Smooth muscle cell (in vitro differentiated cells): ENCODE data around the gene OR5K3. TPM values are rescaled to one million over a fixed set of nuclear protein-coding genes. Genes with fewer than 3 reads are reported as not detected.

Source experiments
- DNase-seq: peaks from one replicate; lab custom pipeline; 2025; ENCODE audit not compliant: unreplicated experiment; lab: John Stamatoyannopoulos, UW
- H2AFZ ChIP-seq: fragments of 200-600 bp; sonication (generic); 2 replicates; pipeline ENCODE4 v1.6.0; 2016; ENCODE audit warnings: antibody characterized with exemption, low read depth, mild to moderate bottlenecking
- H3F3A ChIP-seq: fragments of 200-600 bp; sonication (generic); 2 replicates; pipeline ENCODE4 v1.6.0; 2017; ENCODE audit warnings: antibody characterized with exemption, low read depth
- H3K27ac ChIP-seq: fragments of 200-600 bp; sonication (generic); 2 replicates; pipeline ENCODE4 v1.5.1; 2016; ENCODE audit warnings: low read depth, mild to moderate bottlenecking
- H3K27me3 ChIP-seq: fragments of 200-600 bp; sonication (generic); 2 replicates; pipeline ENCODE4 v1.6.1; 2016; ENCODE audit warnings: low read depth, mild to moderate bottlenecking
- H3K36me3 ChIP-seq: fragments of 200-600 bp; sonication (generic); 2 replicates; pipeline ENCODE4 v1.5.1; 2016; ENCODE audit warnings: low read depth
- H3K4me1 ChIP-seq: fragments of 200-600 bp; sonication (generic); 2 replicates; pipeline ENCODE4 v1.5.1; 2016; ENCODE audit warnings: low read depth
- H3K4me2 ChIP-seq: fragments of 200-600 bp; sonication (generic); 2 replicates; pipeline ENCODE4 v1.6.0; 2016; ENCODE audit warnings: mild to moderate bottlenecking
- H3K4me3 ChIP-seq: fragments of 200-600 bp; sonication (generic); 2 replicates; pipeline ENCODE4 v1.5.1; 2016; ENCODE audit warnings: mild to moderate bottlenecking
- H3K79me2 ChIP-seq: fragments of 200-600 bp; sonication (generic); 2 replicates; pipeline ENCODE4 v1.6.0; 2016; ENCODE audit warnings: low read depth, mild to moderate bottlenecking
- H3K9ac ChIP-seq: fragments of 200-600 bp; sonication (generic); 2 replicates; pipeline ENCODE4 v1.6.0; 2016; ENCODE audit warnings: low read depth
- H3K9me3 ChIP-seq: fragments of 200-600 bp; sonication (generic); replicated peaks from 2 replicates; pipeline ENCODE4 v1.5.1; 2016; ENCODE audit warnings: low read depth
- H4K20me1 ChIP-seq: fragments of 200-600 bp; sonication (generic); 2 replicates; pipeline ENCODE4 v1.6.0; 2016; ENCODE audit warnings: low read depth
- WGBS: methylation state at CpG from one replicate; pipeline ENCODE4 v1.1.7; 2016; ENCODE audit warnings: low lambda C conversion rate; 5-methylcytosine and 5-hydroxymethylcytosine counted together
- polyA plus RNA-seq: library from polyadenylated mRNA; unstranded; fragments of >200 nt; fragmentation: Nextera tagmentation; extraction: Ambion mirVana; gene quantifications from 2 replicates; pipeline ENCODE4 v1.2.1, GENCODE V29; 2016
- total RNA-seq: library from RNA; depleted of rRNA; stranded (reverse); fragments of >200 nt; gene quantifications from 2 replicates; pipeline ENCODE4 v1.2.3, GENCODE V29; 2014
- TF ChIP-seq, protein P1 (sequence below): fragments of 200-600 bp; sonication (generic); IDR thresholded peaks from 2 replicates; pipeline ENCODE4 v1.5.1; 2017; ENCODE audit warnings: borderline replicate concordance, mild to moderate bottlenecking, antibody characterized with exemption; ENCODE audit not compliant: insufficient read depth, poor library complexity, severe bottlenecking

The OR5K3 gene
- total and polyA plus RNA-seq, 2 experiments from 2014 or later = not detected

GRCh38 chr3:98371186-98371585 is 19.3 kb upstream of the OR5K3 start:
- no peak overlapping the region for H3K4me3 ChIP-seq
- TF ChIP-seq, protein P1, sequence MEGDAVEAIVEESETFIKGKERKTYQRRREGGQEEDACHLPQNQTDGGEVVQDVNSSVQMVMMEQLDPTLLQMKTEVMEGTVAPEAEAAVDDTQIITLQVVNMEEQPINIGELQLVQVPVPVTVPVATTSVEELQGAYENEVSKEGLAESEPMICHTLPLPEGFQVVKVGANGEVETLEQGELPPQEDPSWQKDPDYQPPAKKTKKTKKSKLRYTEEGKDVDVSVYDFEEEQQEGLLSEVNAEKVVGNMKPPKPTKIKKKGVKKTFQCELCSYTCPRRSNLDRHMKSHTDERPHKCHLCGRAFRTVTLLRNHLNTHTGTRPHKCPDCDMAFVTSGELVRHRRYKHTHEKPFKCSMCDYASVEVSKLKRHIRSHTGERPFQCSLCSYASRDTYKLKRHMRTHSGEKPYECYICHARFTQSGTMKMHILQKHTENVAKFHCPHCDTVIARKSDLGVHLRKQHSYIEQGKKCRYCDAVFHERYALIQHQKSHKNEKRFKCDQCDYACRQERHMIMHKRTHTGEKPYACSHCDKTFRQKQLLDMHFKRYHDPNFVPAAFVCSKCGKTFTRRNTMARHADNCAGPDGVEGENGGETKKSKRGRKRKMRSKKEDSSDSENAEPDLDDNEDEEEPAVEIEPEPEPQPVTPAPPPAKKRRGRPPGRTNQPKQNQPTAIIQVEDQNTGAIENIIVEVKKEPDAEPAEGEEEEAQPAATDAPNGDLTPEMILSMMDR = no peak
- no peaks in the 10 kb centered on the region for H3K36me3 ChIP-seq
- H3K27ac ChIP-seq = no peak overlapping the region
- H3K4me2 ChIP-seq = no peak overlapping the region
- H3F3A ChIP-seq = no peaks in the 10 kb centered on the region
- no peak for DNase-seq
- H4K20me1 ChIP-seq = no peaks in the 10 kb centered on the region
- no peak overlapping the region for H2AFZ ChIP-seq
- H3K9ac ChIP-seq = no peak overlapping the region
- no peaks in the 10 kb centered on the region for H3K9me3 ChIP-seq
- H3K27me3 ChIP-seq = no peaks in the 10 kb centered on the region
- H3K4me1 ChIP-seq = no peaks in the 10 kb centered on the region
- no peaks in the 10 kb centered on the region for H3K79me2 ChIP-seq

DNA sequence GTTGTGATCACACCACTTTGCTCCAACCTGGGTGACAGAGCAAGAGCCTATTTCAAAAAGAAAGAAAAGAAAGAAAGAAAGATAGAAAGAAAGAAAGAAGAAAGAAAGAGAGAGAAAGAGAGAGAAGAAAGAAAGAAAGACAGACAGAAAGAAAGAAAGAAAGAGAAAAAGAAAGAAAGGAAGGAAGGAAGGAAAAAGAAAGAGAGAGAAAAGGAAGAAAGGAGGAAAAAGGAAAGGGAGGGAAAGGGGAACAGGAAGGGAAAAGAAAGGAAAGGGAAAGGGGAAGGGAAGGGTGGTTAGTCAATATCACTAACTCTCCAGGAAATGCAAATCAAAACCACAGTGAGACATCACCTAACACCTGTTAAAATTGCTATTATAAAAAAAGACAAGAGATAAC is 18.6 kb upstream of the OR5K3 start:
- no peak overlapping the region for H2AFZ ChIP-seq
- H3K9me3 ChIP-seq = no peaks in the 10 kb centered on the region
- no peak overlapping the region for H3K9ac ChIP-seq
- H3K27me3 ChIP-seq = no peaks in the 10 kb centered on the region
- no peak overlapping the region for H3K4me2 ChIP-seq
- TF ChIP-seq, protein P1 = no peak
- no peak for DNase-seq
- no peaks in the 10 kb centered on the region for H3K79me2 ChIP-seq
- no peak overlapping the region for H3K4me3 ChIP-seq
- H3K36me3 ChIP-seq = no peaks in the 10 kb centered on the region
- no peaks in the 10 kb centered on the region for H3K4me1 ChIP-seq
- no peaks in the 10 kb centered on the region for H4K20me1 ChIP-seq
- no peak overlapping the region for H3K27ac ChIP-seq
- no peaks in the 10 kb centered on the region for H3F3A ChIP-seq

- no peaks in the 10 kb centered on the region for H3K79me2 ChIP-seq
- no peak overlapping the region for H3K9ac ChIP-seq
- no peaks in the 10 kb centered on the region for H3K4me1 ChIP-seq
- DNase-seq = no peak
- no peak overlapping the region for H3K4me2 ChIP-seq
- no peaks in the 10 kb centered on the region for H3F3A ChIP-seq
- H2AFZ ChIP-seq = no peak overlapping the region
- H4K20me1 ChIP-seq = no peaks in the 10 kb centered on the region
- no peak overlapping the region for H3K4me3 ChIP-seq
- no CpG with 5 or more reads among the region's 1 CpG for WGBS
- H3K9me3 ChIP-seq = no peaks in the 10 kb centered on the region
- no peaks in the 10 kb centered on the region for H3K36me3 ChIP-seq
- TF ChIP-seq, protein P1 = no peak
- H3K27me3 ChIP-seq = no peaks in the 10 kb centered on the region
- H3K27ac ChIP-seq = no peak overlapping the region
These were observed 18.0 kb upstream of the OR5K3 start for GRCh38 chr3:98372445-98372844.

DNA sequence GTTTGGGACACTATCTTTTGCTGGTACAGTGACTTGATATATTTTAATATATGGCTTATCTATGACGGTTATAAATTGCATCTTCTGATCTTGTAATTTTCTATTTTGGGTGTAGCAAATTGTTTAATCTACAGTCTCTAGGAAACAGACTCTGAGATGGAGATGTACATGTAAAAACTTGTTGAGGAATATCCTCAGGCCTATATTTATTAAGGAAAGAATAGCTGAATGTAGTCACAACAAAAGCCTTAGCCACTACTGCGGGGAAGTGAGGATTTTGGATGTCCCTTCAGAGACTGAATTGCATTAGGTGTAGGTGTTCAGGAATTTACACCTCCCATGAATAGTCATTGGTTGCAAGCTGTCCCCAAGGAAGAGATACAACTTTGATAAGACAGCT is 13.8 kb upstream of the OR5K3 start:
- no peak for DNase-seq
- no peak overlapping the region for H3K9ac ChIP-seq
- WGBS = 70% methylated on average over 2 of the region's 2 CpGs
- no peaks in the 10 kb centered on the region for H3K4me1 ChIP-seq
- H3K27me3 ChIP-seq = no peaks in the 10 kb centered on the region
- no peak overlapping the region for H3K27ac ChIP-seq
- H3F3A ChIP-seq = no peaks in the 10 kb centered on the region
- no peaks in the 10 kb centered on the region for H3K36me3 ChIP-seq
- H3K4me2 ChIP-seq = no peak overlapping the region
- H3K79me2 ChIP-seq = no peaks in the 10 kb centered on the region
- H2AFZ ChIP-seq = no peak overlapping the region
- no peak overlapping the region for H3K4me3 ChIP-seq
- no peaks in the 10 kb centered on the region for H3K9me3 ChIP-seq
- H4K20me1 ChIP-seq = no peaks in the 10 kb centered on the region
- TF ChIP-seq, protein P1 = no peak
